Measurements from ENCODE around the gene JPH2.

JPH2 gene

DNA sequence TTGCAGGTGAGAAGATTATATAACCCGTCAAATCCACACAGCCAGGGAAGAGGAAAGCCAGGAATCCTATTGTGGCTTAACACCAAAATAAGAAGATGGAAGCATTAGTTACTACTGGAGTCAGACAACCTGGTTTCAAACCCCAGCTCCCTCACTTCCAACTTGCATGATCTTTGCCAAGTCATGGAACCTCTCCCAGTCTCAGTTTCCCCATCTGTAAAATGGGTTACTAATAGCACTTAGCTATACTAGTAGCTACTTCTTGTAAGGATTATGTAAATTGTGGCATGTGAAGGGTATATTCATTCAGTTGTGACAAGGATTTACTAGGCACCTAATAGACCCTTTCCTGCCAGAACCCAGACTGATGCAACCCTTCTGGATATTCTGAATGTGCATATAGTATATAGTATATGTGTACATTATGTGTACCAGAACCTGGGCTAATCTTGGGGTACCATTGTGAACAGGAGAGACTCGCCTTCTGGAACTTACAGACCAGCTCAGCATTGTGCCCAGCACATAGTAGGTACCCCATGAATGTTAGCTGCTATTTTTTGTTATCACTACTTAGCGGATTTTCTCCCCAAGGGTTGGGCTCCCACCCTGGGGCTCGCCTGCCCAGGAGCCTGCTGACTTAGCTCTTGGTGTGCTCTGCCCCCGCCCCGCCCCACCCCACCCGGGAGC lies 50.3 kb downstream of the JPH2 start:
- intact Hi-C loops (cut with DNase I; ENCODE audit: low total_unique reads): loop anchor here (5.0 kb wide), 1 partner anchor 46 kb away; no protein-coding TSS in a partner anchor
- no peak for TF ChIP-seq CTCF (IDR thresholded peaks at IDR 0.05)
- Histone ChIP-seq H3K4me3 (peak overlapping the region in 1 of 2 donors; percentile 30), H3K27me3 (no peaks in the 10 kb centered on the region), H3K9me3 (no peaks in the 10 kb centered on the region), H3K27ac (peak overlapping the region; percentile 92 to 94), H3K4me1 (peaks cover 0 to 78% (median 41%) of the 10 kb centered on the region in 4 donors), H3K36me3 (no peaks in the 10 kb centered on the region)
- DNase-seq: no peak

DNA sequence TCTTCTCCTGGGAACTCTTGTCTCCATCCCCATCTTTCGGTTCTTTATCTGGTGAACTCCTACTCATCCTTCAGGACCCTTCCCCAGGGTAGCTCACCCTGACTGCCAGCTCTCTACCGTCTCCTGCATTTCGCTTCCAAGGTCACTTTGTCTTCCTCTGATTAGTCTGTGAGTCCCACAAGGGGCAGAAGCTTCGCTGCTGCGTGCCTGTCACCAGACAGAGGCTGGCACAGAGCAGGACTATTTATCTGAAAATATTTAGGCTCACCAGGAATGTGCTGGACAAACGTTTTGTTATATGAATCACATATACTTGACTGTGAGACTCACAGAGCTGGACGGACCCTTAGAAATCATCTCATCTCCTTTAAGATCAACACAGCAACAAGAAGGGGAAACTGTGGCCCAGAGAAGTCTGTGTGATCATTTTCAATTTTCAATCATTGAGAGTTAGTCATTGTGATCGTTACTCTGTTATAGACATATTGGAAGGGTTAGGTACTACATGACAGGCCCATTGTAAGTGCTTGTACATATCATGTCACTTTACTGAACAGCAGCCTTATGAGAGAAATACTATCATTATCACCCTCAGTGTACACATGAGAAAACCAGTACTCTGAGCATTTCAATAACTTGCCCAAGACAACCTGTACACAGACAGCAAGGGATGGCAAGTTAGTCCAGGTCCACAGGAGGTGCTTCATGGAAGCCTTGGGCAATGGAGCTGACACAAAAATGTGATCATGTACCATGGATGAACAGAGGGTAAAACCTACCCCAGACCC lies 51.4 kb downstream of the JPH2 start:
- no peak for TF ChIP-seq CTCF (IDR thresholded peaks at IDR 0.05)
- H3K27ac ChIP-seq: peak overlapping the region; percentile 92 to 94
- no peaks in the 10 kb centered on the region for H3K36me3 ChIP-seq
- no peaks in the 10 kb centered on the region for H3K9me3 ChIP-seq
- no peak overlapping the region for H3K4me3 ChIP-seq
- intact Hi-C loops (cut with DNase I; ENCODE audit: low total_unique reads): loop anchor here (5.0 kb wide), 1 partner anchor 47 kb away; no protein-coding TSS in a partner anchor
- no peaks in the 10 kb centered on the region for H3K27me3 ChIP-seq
- no peak for DNase-seq
- peaks cover 0 to 76% (median 37%) of the 10 kb centered on the region in 4 donors for H3K4me1 ChIP-seq

- TF ChIP-seq CTCF (IDR thresholded peaks at IDR 0.05): no peak
- Histone ChIP-seq H3K27ac (peak overlapping the region; percentile 92 to 94), H3K4me1 (peaks cover 0 to 76% (median 39%) of the 10 kb centered on the region in 4 donors), H3K36me3 (no peaks in the 10 kb centered on the region), H3K9me3 (no peaks in the 10 kb centered on the region), H3K4me3 (no peak overlapping the region), H3K27me3 (no peaks in the 10 kb centered on the region)
- intact Hi-C loops (cut with DNase I; ENCODE audit: low total_unique reads): loop anchor here (5.0 kb wide), 1 partner anchor 47 kb away; no protein-coding TSS in a partner anchor
- peak in 1 of 2 donors; percentile 62 for DNase-seq
Observed at GRCh38 chr20:44135012-44135412, 52.0 kb downstream of the JPH2 start.

GRCh38 chr20:44133424-44133823 lies 53.6 kb downstream of the JPH2 start:
- TF ChIP-seq CTCF (IDR thresholded peaks at IDR 0.05): no peak
- DNase-seq: peak in 1 of 2 donors; percentile 41
- Histone ChIP-seq H3K27me3 (no peaks in the 10 kb centered on the region), H3K4me1 (peaks cover 0 to 75% (median 32%) of the 10 kb centered on the region in 4 donors), H3K9me3 (no peaks in the 10 kb centered on the region), H3K4me3 (no peak overlapping the region), H3K27ac (peak overlapping the region; percentile 31 to 74), H3K36me3 (no peaks in the 10 kb centered on the region)
- intact Hi-C loops (cut with DNase I; ENCODE audit: low total_unique reads): no loop called here

GRCh38 chr20:44131704-44132103 lies 55.3 kb downstream of the JPH2 start:
- Histone ChIP-seq H3K4me1 (peaks cover 0 to 62% (median 16%) of the 10 kb centered on the region in 4 donors), H3K27me3 (no peaks in the 10 kb centered on the region), H3K27ac (peak overlapping the region; percentile 41 to 72), H3K36me3 (no peaks in the 10 kb centered on the region), H3K9me3 (no peaks in the 10 kb centered on the region), H3K4me3 (no peak overlapping the region)
- no peak for TF ChIP-seq CTCF (IDR thresholded peaks at IDR 0.05)
- no peak for DNase-seq
- intact Hi-C loops (cut with DNase I; ENCODE audit: low total_unique reads): no loop called here

Data from tibial artery (tissue), 4 donors.